Duodenal mucosa (tissue), 2 donors: Measurements from ENCODE around the gene JPH2.
A peak's percentile ranks its signal among the peaks of the same experiment; 100 is the strongest.

Experiments
- H3K27ac ChIP-seq: one replicate; pipeline ENCODE4 v1.7.0; 2013; ENCODE audit warnings: low read depth, low read length
- H3K27me3 ChIP-seq, 2 donors: one replicate each; pipeline ENCODE4 v1.7.0; 2013; ENCODE audit warnings: low read length in 2 of 2, control low read depth in 1 of 2; ENCODE audit not compliant: insufficient read depth in 2 of 2, control insufficient read depth in 1 of 2
- H3K36me3 ChIP-seq, 2 donors: one replicate each; pipeline ENCODE4 v1.7.0; 2013; ENCODE audit warnings: low read length in 2 of 2, control low read depth in 1 of 2; ENCODE audit not compliant: insufficient read depth in 2 of 2, control insufficient read depth in 1 of 2
- H3K4me1 ChIP-seq, 2 donors: one replicate each; pipeline ENCODE4 v1.7.0; 2013; ENCODE audit warnings: low read length in 2 of 2, control low read depth in 1 of 2; ENCODE audit not compliant: insufficient read depth in 2 of 2, control insufficient read depth in 1 of 2
- H3K4me3 ChIP-seq, 2 donors: one replicate each; pipeline ENCODE4 v1.7.0; 2013; ENCODE audit warnings: low read length in 2 of 2, low read depth in 1 of 2
- H3K9ac ChIP-seq, 2 donors: one replicate each; pipeline ENCODE4 v1.7.0; 2013; ENCODE audit warnings: low read length in 2 of 2, low read depth in 1 of 2
- H3K9me3 ChIP-seq, 2 donors: one replicate each; pipeline ENCODE4 v1.7.0; 2013; ENCODE audit warnings: low read length in 2 of 2, control low read depth in 1 of 2; ENCODE audit not compliant: control insufficient read depth in 1 of 2

Gene JPH2

DNA sequence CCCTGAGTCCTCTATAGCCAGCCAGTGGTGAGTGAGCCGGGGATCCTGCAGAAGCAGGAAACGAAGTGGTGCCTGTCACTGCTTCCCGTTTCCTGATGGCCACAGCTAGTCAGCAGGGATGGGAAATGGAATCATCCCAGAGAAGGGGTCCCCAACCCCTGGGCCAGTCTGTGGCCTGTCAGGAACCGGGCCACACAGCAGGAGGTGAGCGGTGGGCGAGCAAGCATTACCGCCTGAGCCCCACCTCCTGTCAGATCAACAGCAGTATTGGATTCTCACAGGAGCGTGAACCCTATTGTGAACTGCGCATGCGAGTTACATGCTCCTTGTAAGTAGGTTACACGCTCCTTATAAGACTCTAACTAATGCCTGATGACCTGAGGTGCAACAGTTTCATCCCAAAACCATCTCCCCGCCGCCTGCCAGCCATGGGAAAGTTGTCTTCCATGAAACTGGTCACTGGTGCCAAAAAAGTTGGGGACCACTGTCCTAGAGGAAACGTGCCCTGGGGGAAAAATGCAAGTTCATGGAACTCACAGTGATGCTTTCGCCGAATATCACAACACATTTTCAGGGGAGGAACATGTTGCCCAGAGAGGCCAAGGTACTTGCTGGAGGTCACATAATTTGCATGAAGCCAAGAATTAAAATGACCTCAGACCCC, 113.8 kb downstream of the JPH2 start:
- Histone ChIP-seq H3K9me3 (no peaks in the 10 kb centered on the region), H3K4me3 (no peak overlapping the region), H3K4me1 (peaks cover 6 to 14% of the 10 kb centered on the region in 2 donors), H3K27me3 (no peaks in the 10 kb centered on the region), H3K36me3 (no peaks in the 10 kb centered on the region), H3K9ac (no peak overlapping the region), H3K27ac (no peak overlapping the region)

DNA sequence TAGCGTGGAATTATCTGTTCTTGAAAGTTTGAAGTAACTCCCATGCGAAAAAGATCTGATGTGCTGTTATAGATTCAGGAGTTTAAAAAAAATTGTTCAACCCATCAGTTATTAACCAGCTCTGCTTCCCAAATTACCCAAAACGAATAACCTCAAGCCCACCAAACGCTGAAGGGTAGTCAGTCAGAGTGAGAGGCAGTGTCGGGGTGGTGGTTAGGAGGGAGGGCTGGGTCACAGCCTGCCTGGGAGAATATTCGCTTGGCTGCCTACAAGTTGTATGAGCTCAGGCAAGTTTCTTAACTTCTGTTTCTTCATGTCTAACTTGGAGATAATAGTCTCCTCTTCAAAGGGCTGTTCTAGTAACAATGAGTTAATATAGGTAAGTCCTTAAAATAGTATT, 114.6 kb downstream of the JPH2 start:
- H3K27ac ChIP-seq: no peak overlapping the region
- no peak overlapping the region for H3K9ac ChIP-seq
- H3K36me3 ChIP-seq: no peaks in the 10 kb centered on the region
- no peaks in the 10 kb centered on the region for H3K27me3 ChIP-seq
- no peaks in the 10 kb centered on the region for H3K9me3 ChIP-seq
- peaks cover 6 to 14% of the 10 kb centered on the region in 2 donors for H3K4me1 ChIP-seq
- H3K4me3 ChIP-seq: no peak overlapping the region

GRCh38 chr20:44071526-44072111, 115.4 kb downstream of the JPH2 start:
- no peak overlapping the region for H3K9ac ChIP-seq
- no peak overlapping the region for H3K4me3 ChIP-seq
- no peak overlapping the region for H3K27ac ChIP-seq
- no peaks in the 10 kb centered on the region for H3K9me3 ChIP-seq
- H3K36me3 ChIP-seq: no peaks in the 10 kb centered on the region
- peaks cover 6 to 14% of the 10 kb centered on the region in 2 donors for H3K4me1 ChIP-seq
- H3K27me3 ChIP-seq: no peaks in the 10 kb centered on the region

GRCh38 chr20:44071057-44071456, 115.9 kb downstream of the JPH2 start:
- no peak overlapping the region for H3K27ac ChIP-seq

DNA sequence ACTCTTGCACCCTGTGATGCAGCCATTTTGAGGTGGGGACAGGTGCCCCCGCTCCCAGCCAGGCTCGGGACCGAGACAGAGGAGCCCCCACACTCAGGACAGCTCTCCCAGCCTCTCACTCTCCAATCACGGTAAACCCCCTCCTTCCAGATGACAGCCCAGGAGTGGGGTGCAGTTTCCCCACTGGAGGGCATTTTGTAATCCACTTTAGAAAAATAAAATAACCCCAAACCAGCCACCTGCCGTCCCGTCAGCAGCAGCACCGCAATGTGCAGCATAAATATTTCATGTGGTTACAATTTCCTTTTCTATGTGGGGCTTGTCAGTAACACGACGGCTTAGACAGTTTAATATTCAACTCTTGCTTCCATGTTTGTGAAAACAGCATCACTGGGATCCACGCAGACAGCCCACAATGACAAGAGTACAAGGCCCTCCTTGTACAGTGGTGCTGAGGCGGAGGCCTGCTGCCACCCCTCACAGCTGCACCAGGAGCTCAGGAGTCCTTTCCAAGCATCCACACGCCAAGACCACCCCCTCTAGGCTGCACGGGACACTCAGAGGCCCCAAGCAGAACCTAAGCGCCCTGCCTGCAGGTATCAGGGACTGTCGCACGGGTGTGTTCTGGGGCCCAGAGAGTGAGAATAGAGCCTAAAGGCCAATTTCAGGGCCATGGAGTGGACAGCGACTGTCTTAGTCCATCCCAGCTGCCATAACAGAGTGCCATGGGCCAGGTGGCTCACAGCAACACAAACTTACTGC, 116.7 kb downstream of the JPH2 start:
- Histone ChIP-seq H3K9me3 (no peaks in the 10 kb centered on the region), H3K4me3 (peak overlapping the region in 1 of 2 donors; percentile 44), H3K27me3 (no peaks in the 10 kb centered on the region), H3K27ac (no peak overlapping the region), H3K36me3 (no peaks in the 10 kb centered on the region), H3K4me1 (peaks cover 6 to 14% of the 10 kb centered on the region in 2 donors), H3K9ac (peak overlapping the region in 1 of 2 donors; percentile 49)

More at GRCh38 chr20:44071057-44071456, 115.9 kb downstream of the JPH2 start:
- Histone ChIP-seq H3K4me3 (no peak overlapping the region), H3K4me1 (peaks cover 6 to 14% of the 10 kb centered on the region in 2 donors), H3K9me3 (no peaks in the 10 kb centered on the region), H3K27me3 (no peaks in the 10 kb centered on the region), H3K36me3 (no peaks in the 10 kb centered on the region), H3K9ac (no peak overlapping the region)

- H3K27me3 ChIP-seq: no peaks in the 10 kb centered on the region
- H3K36me3 ChIP-seq: no peaks in the 10 kb centered on the region
- H3K27ac ChIP-seq: peak overlapping the region; percentile 50
- no peaks in the 10 kb centered on the region for H3K9me3 ChIP-seq
- peak overlapping the region; percentile 38 to 49 for H3K9ac ChIP-seq
- peaks cover 6 to 14% of the 10 kb centered on the region in 2 donors for H3K4me1 ChIP-seq
- peak overlapping the region; percentile 44 to 54 for H3K4me3 ChIP-seq
Measured at GRCh38 chr20:44069203-44070011, 117.6 kb downstream of the JPH2 start.

DNA sequence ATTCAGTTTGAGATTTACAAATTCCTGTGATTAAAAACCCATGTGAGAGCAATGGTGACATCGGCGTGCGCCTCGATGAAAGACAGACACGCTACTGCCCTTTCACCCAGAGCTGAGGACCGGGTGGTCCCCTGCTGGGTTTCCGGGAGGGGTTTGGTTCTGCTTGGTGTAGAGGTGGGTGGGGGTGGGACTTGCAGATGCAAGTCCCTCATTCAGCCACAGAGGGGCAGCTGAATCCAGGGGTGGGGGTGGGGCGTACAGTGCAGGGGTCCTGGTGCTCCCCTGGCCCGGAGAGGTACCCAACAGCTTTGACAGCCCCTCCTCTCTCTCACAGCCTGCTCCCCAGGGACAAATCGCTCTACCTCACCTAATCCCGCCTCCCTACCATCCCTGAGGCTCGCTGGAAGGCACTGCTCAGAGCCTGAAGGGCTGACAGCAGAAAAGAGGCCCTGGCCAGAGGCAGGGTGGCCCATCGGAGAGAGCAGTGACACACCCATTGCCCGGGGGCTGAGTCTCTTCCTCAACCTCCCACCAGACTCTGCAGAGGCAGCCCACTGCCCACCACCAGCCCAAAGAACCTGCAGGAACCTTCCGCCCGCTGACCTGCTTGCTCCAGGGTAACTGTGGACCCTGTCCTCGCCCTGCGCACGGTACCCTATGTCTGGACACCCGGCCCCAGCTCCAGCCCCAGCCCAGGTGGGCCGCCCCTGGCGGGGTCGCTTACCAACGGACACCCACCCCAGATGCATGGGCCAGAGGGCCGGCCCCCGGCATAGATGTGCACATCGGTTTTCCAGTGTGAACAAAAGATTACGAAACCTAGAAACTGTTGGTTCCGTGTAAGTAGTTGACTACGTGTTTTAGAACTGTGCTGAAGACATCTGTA, 118.4 kb downstream of the JPH2 start:
- Histone ChIP-seq H3K27me3 (no peaks in the 10 kb centered on the region), H3K9ac (peak overlapping the region in 1 of 2 donors; percentile 49), H3K4me1 (peaks cover 6 to 14% of the 10 kb centered on the region in 2 donors), H3K36me3 (no peaks in the 10 kb centered on the region), H3K9me3 (no peaks in the 10 kb centered on the region), H3K4me3 (peak overlapping the region in 1 of 2 donors; percentile 3), H3K27ac (peak overlapping the region; percentile 50)

GRCh38 chr20:44067650-44068081, 119.3 kb downstream of the JPH2 start:
- H3K9me3 ChIP-seq: no peaks in the 10 kb centered on the region
- no peaks in the 10 kb centered on the region for H3K27me3 ChIP-seq
- no peak overlapping the region for H3K27ac ChIP-seq
- peaks cover 6 to 14% of the 10 kb centered on the region in 2 donors for H3K4me1 ChIP-seq
- H3K4me3 ChIP-seq: no peak overlapping the region
- H3K9ac ChIP-seq: no peak overlapping the region
- no peaks in the 10 kb centered on the region for H3K36me3 ChIP-seq
